ENCODE measurements around the gene UBL4A.

GRCh38 chrX:154460326-154460725, 26.1 kb downstream of the UBL4A start:
- no peak for TF ChIP-seq CTCF (IDR thresholded peaks at IDR 0.05)
- TF ChIP-seq YY1 (IDR thresholded peaks at IDR 0.05; ENCODE audit: low read depth) = no peak
- TF ChIP-seq CHD2 (IDR thresholded peaks at IDR 0.05; ENCODE audit: low read length, partially characterized antibody) = no peak
- TF ChIP-seq MEF2A (IDR thresholded peaks at IDR 0.05; ENCODE audit: borderline replicate concordance, low read depth) = no peak
